Mesenchymal stem cell (in vitro differentiated cells and primary cell): ENCODE measurements around the gene AMZ1.

Source experiments
- DNase-seq: peaks from one replicate; pipeline ENCODE4 v3.0.0-alpha.2; 2013
- H2AFZ ChIP-seq: one replicate; pipeline ENCODE4 v1.6.1; 2013; ENCODE audit warnings: low read depth, mild to moderate bottlenecking, control low read depth, inconsistent platforms, low read length, moderate library complexity
- H2AK5ac ChIP-seq: 2 replicates; pipeline ENCODE4 v1.6.1; 2013; ENCODE audit warnings: low read length, moderate library complexity, mild to moderate bottlenecking, inconsistent platforms; ENCODE audit not compliant: severe bottlenecking
- H2BK120ac ChIP-seq: one replicate; pipeline ENCODE4 v1.6.1; 2013; ENCODE audit warnings: low read depth, mild to moderate bottlenecking, inconsistent platforms, low read length, moderate library complexity
- H2BK12ac ChIP-seq, 2 experiments: one replicate each; pipeline ENCODE4 v1.6.1; 2013; ENCODE audit warnings: inconsistent platforms in 2 of 2, low read length in 2 of 2, mild to moderate bottlenecking in 2 of 2, moderate library complexity in 2 of 2, control low read depth in 1 of 2
- H2BK15ac ChIP-seq: one replicate; pipeline ENCODE4 v1.6.1; 2013; ENCODE audit warnings: mild to moderate bottlenecking, low read depth, inconsistent platforms; ENCODE audit not compliant: poor library complexity, severe bottlenecking
- H2BK5ac ChIP-seq: 2 replicates; pipeline ENCODE4 v1.6.1; 2013; ENCODE audit warnings: low read depth, mild to moderate bottlenecking, low read length, control low read depth, inconsistent platforms; ENCODE audit not compliant: poor library complexity, severe bottlenecking
- H3K14ac ChIP-seq, 2 experiments: one replicate each; pipeline ENCODE4 v1.6.1; 2013; ENCODE audit warnings: inconsistent platforms in 2 of 2, low read length in 2 of 2, control low read depth in 1 of 2, mild to moderate bottlenecking in 1 of 2, moderate library complexity in 1 of 2
- H3K18ac ChIP-seq, 2 experiments: one replicate each; pipeline ENCODE4 v1.6.1; 2013; ENCODE audit warnings: inconsistent platforms in 2 of 2, low read length in 2 of 2, control low read depth in 1 of 2, low read depth in 1 of 2, mild to moderate bottlenecking in 1 of 2
- H3K23ac ChIP-seq, 2 experiments: one replicate each; pipeline ENCODE4 v1.6.1; 2013; ENCODE audit warnings: inconsistent platforms in 2 of 2, low read length in 2 of 2, mild to moderate bottlenecking in 2 of 2, moderate library complexity in 2 of 2, control low read depth in 1 of 2
- H3K27ac ChIP-seq: 2 replicates; pipeline ENCODE4 v1.5.1; 2013; ENCODE audit warnings: mild to moderate bottlenecking, moderate library complexity, low read length, control low read depth, inconsistent platforms; ENCODE audit not compliant: poor library complexity, severe bottlenecking
- H3K27me3 ChIP-seq, 2 experiments: 2 replicates each; pipeline versions ENCODE4 v1.6.1 to v1.7.0; 2013; ENCODE audit warnings: low read length in 2 of 2, mild to moderate bottlenecking in 2 of 2, moderate library complexity in 2 of 2, control low read depth in 1 of 2, inconsistent platforms in 1 of 2; ENCODE audit not compliant: control insufficient read depth in 1 of 2, insufficient read depth in 1 of 2
- H3K36me3 ChIP-seq, 2 experiments: 2 replicates each; pipeline versions ENCODE4 v1.6.1 to v1.7.0; 2013; ENCODE audit warnings: low read length in 2 of 2, control low read depth in 1 of 2, inconsistent platforms in 1 of 2, low read depth in 1 of 2, mild to moderate bottlenecking in 1 of 2; ENCODE audit not compliant: insufficient read depth in 2 of 2, control insufficient read depth in 1 of 2
- H3K4ac ChIP-seq, 2 experiments: one replicate each; pipeline ENCODE4 v1.6.1; 2013; ENCODE audit warnings: inconsistent platforms in 2 of 2, low read length in 2 of 2, mild to moderate bottlenecking in 2 of 2, moderate library complexity in 2 of 2, control low read depth in 1 of 2, low read depth in 1 of 2
- H3K4me1 ChIP-seq: 2 replicates; pipeline ENCODE4 v1.6.1; 2013; ENCODE audit warnings: low read depth, low read length, control low read depth; ENCODE audit not compliant: control insufficient read depth, insufficient read depth
- H3K4me2 ChIP-seq: 2 replicates; pipeline ENCODE4 v1.6.1; 2013; ENCODE audit warnings: low read length, mild to moderate bottlenecking, inconsistent platforms; ENCODE audit not compliant: poor library complexity, severe bottlenecking
- H3K4me3 ChIP-seq, 2 experiments: 2 replicates each; pipeline versions ENCODE4 v1.5.1 to v1.7.0; 2013; ENCODE audit warnings: low read length in 2 of 2, mild to moderate bottlenecking in 2 of 2, control low read depth in 1 of 2, low read depth in 1 of 2; ENCODE audit not compliant: insufficient read depth in 1 of 2
- H3K79me1 ChIP-seq: replicated peaks from 2 replicates; pipeline ENCODE4 v1.6.1; 2013; ENCODE audit warnings: mild to moderate bottlenecking, control low read depth, low read length, inconsistent platforms; ENCODE audit not compliant: poor library complexity, severe bottlenecking
- H3K9ac ChIP-seq: 2 replicates; pipeline ENCODE4 v1.7.0; 2013; ENCODE audit warnings: mild to moderate bottlenecking, low read length, moderate library complexity
- H3K9me3 ChIP-seq: 2 replicates; pipeline ENCODE4 v1.7.0; 2013; ENCODE audit warnings: mild to moderate bottlenecking, low read length; ENCODE audit not compliant: control insufficient read depth
- H4K8ac ChIP-seq: one replicate; pipeline ENCODE4 v1.6.1; 2013; ENCODE audit warnings: inconsistent platforms, mild to moderate bottlenecking, low read length, moderate library complexity
- H4K91ac ChIP-seq: one replicate; pipeline ENCODE4 v1.6.1; 2013; ENCODE audit warnings: mild to moderate bottlenecking, low read length, inconsistent platforms
- WGBS: methylation state at CpG from one replicate; pipeline ENCODE4 v1.1.7; 2013; ENCODE audit warnings: mixed read lengths; 5-methylcytosine and 5-hydroxymethylcytosine counted together

Gene AMZ1

GRCh38 chr7:2713370-2713769 is 25.4 kb downstream of the AMZ1 start:
- Histone ChIP-seq H3K14ac (no peak overlapping the region), H2BK12ac (no peak overlapping the region), H2BK120ac (no peak overlapping the region), H4K8ac (no peak overlapping the region), H3K4me3 (no peak overlapping the region), H3K18ac (peak overlapping the region; percentile 38 to 55), H3K9ac (no peak overlapping the region), H3K79me1 (peaks cover 28% of the 10 kb centered on the region), H3K9me3 (no peaks in the 10 kb centered on the region), H3K4me2 (no peak overlapping the region), H3K27me3 (no peaks in the 10 kb centered on the region), H2BK5ac (no peak overlapping the region), H3K4ac (no peak overlapping the region), H2BK15ac (peak overlapping the region; percentile 21), H3K27ac (no peak overlapping the region), H3K23ac (no peak overlapping the region), H2AK5ac (no peak overlapping the region), H3K36me3 (peaks cover 36 to 69% of the 10 kb centered on the region in 2 experiments), H4K91ac (no peak overlapping the region), H3K4me1 (peaks cover 33% of the 10 kb centered on the region), H2AFZ (no peak overlapping the region)
- peak; percentile 63 for DNase-seq
- 38% methylated on average over 12 of the region's 13 CpGs for WGBS

DNA sequence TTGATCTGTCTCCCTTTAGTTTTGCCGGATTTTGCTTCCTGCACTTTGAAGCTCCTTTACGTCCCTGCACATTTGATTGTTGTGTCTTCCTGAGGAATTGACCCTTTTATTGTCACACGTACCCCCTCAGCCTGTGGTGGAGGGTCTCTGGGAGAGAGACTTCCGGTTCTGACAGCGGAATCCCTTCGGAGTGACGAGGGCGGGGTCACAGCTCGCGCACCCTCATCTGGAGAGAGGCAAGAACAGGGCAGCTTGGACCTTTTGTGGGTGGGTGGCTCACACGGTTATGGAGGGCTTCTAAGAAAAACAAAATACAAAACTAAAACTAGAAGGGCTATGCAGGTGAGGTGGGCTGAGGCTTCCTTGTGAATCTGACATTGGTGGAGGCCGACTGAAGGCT is 26.0 kb downstream of the AMZ1 start:
- H2BK120ac ChIP-seq: no peak overlapping the region
- no peak overlapping the region for H2AFZ ChIP-seq
- H3K4me2 ChIP-seq: no peak overlapping the region
- H3K23ac ChIP-seq: no peak overlapping the region
- no peak overlapping the region for H3K4ac ChIP-seq
- H3K9ac ChIP-seq: no peak overlapping the region
- peak overlapping the region in 1 of 2 experiments; percentile 1 for H2BK12ac ChIP-seq
- WGBS: 93% methylated on average over 11 of the region's 12 CpGs
- H3K27ac ChIP-seq: no peak overlapping the region
- no peak overlapping the region for H2AK5ac ChIP-seq
- H3K79me1 ChIP-seq: peaks cover 32% of the 10 kb centered on the region
- H3K27me3 ChIP-seq: no peaks in the 10 kb centered on the region
- no peak overlapping the region for H2BK15ac ChIP-seq
- no peaks in the 10 kb centered on the region for H3K9me3 ChIP-seq
- H2BK5ac ChIP-seq: no peak overlapping the region
- H3K4me3 ChIP-seq: no peak overlapping the region
- H4K8ac ChIP-seq: no peak overlapping the region
- H3K36me3 ChIP-seq: peaks cover 40 to 72% of the 10 kb centered on the region in 2 experiments
- H4K91ac ChIP-seq: no peak overlapping the region
- H3K14ac ChIP-seq: no peak overlapping the region
- H3K4me1 ChIP-seq: peaks cover 38% of the 10 kb centered on the region
- DNase-seq: no peak
- H3K18ac ChIP-seq: no peak overlapping the region

GRCh38 chr7:2714636-2715035 is 26.6 kb downstream of the AMZ1 start:
- no peak overlapping the region for H2BK15ac ChIP-seq
- no peak overlapping the region for H2AK5ac ChIP-seq
- peaks cover 45 to 75% of the 10 kb centered on the region in 2 experiments for H3K36me3 ChIP-seq
- H3K14ac ChIP-seq: no peak overlapping the region
- H3K9me3 ChIP-seq: no peaks in the 10 kb centered on the region
- no peak overlapping the region for H2BK120ac ChIP-seq
- H3K79me1 ChIP-seq: peaks cover 33% of the 10 kb centered on the region
- H4K91ac ChIP-seq: no peak overlapping the region
- H3K9ac ChIP-seq: no peak overlapping the region
- no peak overlapping the region for H3K18ac ChIP-seq
- no peak overlapping the region for H3K27ac ChIP-seq
- no peak overlapping the region for H2BK12ac ChIP-seq
- H4K8ac ChIP-seq: no peak overlapping the region
- H3K4me3 ChIP-seq: no peak overlapping the region
- H3K4me2 ChIP-seq: no peak overlapping the region
- no peak for DNase-seq
- no peak overlapping the region for H2BK5ac ChIP-seq
- peaks cover 37% of the 10 kb centered on the region for H3K4me1 ChIP-seq
- no peaks in the 10 kb centered on the region for H3K27me3 ChIP-seq
- no peak overlapping the region for H2AFZ ChIP-seq
- 95% methylated on average over 9 of the region's 9 CpGs for WGBS
- no peak overlapping the region for H3K4ac ChIP-seq
- no peak overlapping the region for H3K23ac ChIP-seq

DNA sequence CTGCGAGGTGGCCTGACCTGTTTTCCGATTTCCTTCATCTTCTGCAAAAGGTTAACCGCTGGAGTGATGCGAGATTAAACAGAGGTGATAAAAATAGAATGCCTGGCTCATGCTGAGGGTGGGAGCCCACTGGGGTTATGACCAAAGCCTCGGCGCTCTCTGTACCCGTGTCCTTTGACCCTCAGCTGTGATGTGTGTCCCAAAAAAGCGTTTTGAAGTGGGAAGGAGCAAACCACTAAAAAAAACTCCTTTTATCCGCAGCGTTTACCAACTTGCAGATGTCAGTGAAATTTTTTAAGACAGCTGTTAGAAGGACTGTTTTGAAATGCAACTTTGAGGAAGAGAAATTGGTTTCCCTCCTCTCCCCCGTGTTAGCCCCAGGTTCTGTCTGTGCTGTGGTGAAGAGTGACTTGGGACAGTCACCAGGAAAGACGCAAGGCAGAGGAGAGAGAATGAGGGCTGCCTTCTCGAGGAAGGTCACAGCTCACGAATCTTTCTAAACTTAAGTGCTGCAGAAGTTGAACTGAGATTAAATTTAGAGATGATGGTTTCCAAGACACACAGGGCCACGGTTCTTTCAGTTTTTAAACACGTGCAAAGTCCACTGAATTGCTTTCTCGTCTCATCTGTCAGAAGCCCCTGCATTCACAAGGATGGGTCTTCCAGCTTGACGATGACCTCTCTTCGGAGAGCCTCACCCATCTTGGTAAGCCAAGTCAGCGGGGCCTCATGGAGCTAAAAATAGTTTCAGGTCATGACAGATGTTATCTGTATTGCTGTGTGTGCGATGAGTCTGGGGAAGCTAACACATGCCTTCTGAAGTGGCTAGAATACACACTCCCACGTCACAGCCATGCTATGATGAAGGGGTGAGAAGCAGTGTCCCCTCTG is 27.6 kb downstream of the AMZ1 start:
- Histone ChIP-seq H4K8ac (no peak overlapping the region), H4K91ac (no peak overlapping the region), H3K36me3 (peaks cover 52 to 74% of the 10 kb centered on the region in 2 experiments), H2BK15ac (peak overlapping the region; percentile 70), H3K79me1 (peaks cover 31% of the 10 kb centered on the region), H3K4me3 (no peak overlapping the region), H2BK120ac (no peak overlapping the region), H3K4ac (peak overlapping the region in 1 of 2 experiments; percentile 19), H3K4me1 (peaks cover 37% of the 10 kb centered on the region), H2BK5ac (no peak overlapping the region), H2AFZ (no peak overlapping the region), H3K14ac (no peak overlapping the region), H3K27me3 (no peaks in the 10 kb centered on the region), H3K18ac (peak overlapping the region in 1 of 2 experiments; percentile 40), H3K23ac (no peak overlapping the region), H2AK5ac (no peak overlapping the region), H3K27ac (no peak overlapping the region), H3K9me3 (no peaks in the 10 kb centered on the region), H3K4me2 (no peak overlapping the region), H3K9ac (no peak overlapping the region), H2BK12ac (peak overlapping the region; percentile 18 to 30)
- DNase-seq: peak; percentile 83
- whole genome bisulfite sequencing: 66% methylated on average over 20 of the region's 22 CpGs
